Transverse colon (tissue), 4 donors: Measurements from ENCODE around the gene NFIA.

ENCODE experiments used
- CTCF ChIP-seq, 5 experiments: fragments of 200-600 bp in 3 of 5; fragments of 450-650 bp in 2 of 5; sonication (generic) in 3 of 5; IDR thresholded peaks; 1 replicate in 2 of 5; 2 replicates in 3 of 5; pipeline ENCODE4 v1.5.1; 2016 to 2017; ENCODE audit warnings: antibody characterized with exemption in 5 of 5, inconsistent platforms in 3 of 5, mild to moderate bottlenecking in 2 of 5, moderate library complexity in 1 of 5
- EP300 ChIP-seq: sonication (generic); formaldehyde crosslinking; IDR thresholded peaks from one replicate; pipeline ENCODE4 v1.6.1; 2017; ENCODE audit warnings: antibody characterized with exemption, low read depth
- POLR2A ChIP-seq: fragments of 450-650 bp; IDR thresholded peaks from one replicate; pipeline ENCODE4 v1.6.1; 2016; ENCODE audit warnings: antibody characterized with exemption, mild to moderate bottlenecking, moderate library complexity
- POLR2AphosphoS5 ChIP-seq, 3 donors: sonication (generic); formaldehyde crosslinking; IDR thresholded peaks; one replicate each; pipeline ENCODE4 v1.6.1; 2016; ENCODE audit warnings: antibody characterized with exemption in 3 of 3

GRCh38 chr1:61477301-61477700 is 394.9 kb downstream of the NFIA start:
- TF ChIP-seq CTCF (IDR thresholded peaks at IDR 0.05) (no peak), POLR2A (no peak), EP300 (no peak), POLR2AphosphoS5 (IDR thresholded peaks at IDR 0.05) (no peak)
